HEK293 (cell line): Measurements from ENCODE around the gene FAH.

Experiments used
- CTCF ChIA-PET: fragments of 350-600 bp; formaldehyde crosslinking; extraction: SDS; loops from one replicate; lab custom pipeline; 2021; ENCODE audit warnings: antibody characterized with exemption; lab: Yijun Ruan, JAX
- POLR2A ChIA-PET: fragments of 300-600 bp; formaldehyde crosslinking; extraction: SDS; loops from one replicate; lab custom pipeline; 2020; ENCODE audit warnings: antibody characterized with exemption, inconsistent platforms; lab: Yijun Ruan, JAX
- H3K27ac ChIP-seq: fragments of 200-500 bp; sonication (Bioruptor generic); 2 replicates; pipeline ENCODE4 v1.5.1; 2014; ENCODE audit warnings: low read depth, low read length, control low read depth, inconsistent platforms; ENCODE audit errors: extremely low read depth
- H3K36me3 ChIP-seq, 2 experiments: fragments of 200-500 bp in 1 of 2; sonication (Bioruptor generic) in 1 of 2; 1 replicate in 1 of 2; 2 replicates in 1 of 2; pipeline ENCODE4 v1.5.1; 2014 to 2017; ENCODE audit warnings: inconsistent platforms in 2 of 2, low read length in 2 of 2; ENCODE audit not compliant: control insufficient read depth in 2 of 2, insufficient read depth in 1 of 2
- H3K4me1 ChIP-seq: fragments of 200-500 bp; sonication (Bioruptor generic); 2 replicates; pipeline ENCODE4 v1.5.1; 2014; ENCODE audit warnings: mild to moderate bottlenecking, low read length, inconsistent platforms; ENCODE audit not compliant: control insufficient read depth, insufficient read depth
- H3K4me3 ChIP-seq: 2 replicates; pipeline ENCODE4 v1.5.1; 2011; ENCODE audit warnings: low read depth, mild to moderate bottlenecking, control low read depth, low read length, moderate library complexity
- H3K9me3 ChIP-seq: fragments of 200-500 bp; sonication (Bioruptor generic); 2 replicates; pipeline ENCODE4 v1.5.1; 2014; ENCODE audit warnings: low read depth, low read length, inconsistent platforms; ENCODE audit not compliant: control insufficient read depth, insufficient read depth
- GLIS1 ChIP-seq: fragments of 450-650 bp; formaldehyde crosslinking; IDR thresholded peaks from 2 replicates; pipeline ENCODE4 v1.5.1; 2016; ENCODE audit warnings: missing biosample characterization, missing genetic modification characterization
- TCF7L2 ChIP-seq: IDR thresholded peaks from 2 replicates; pipeline ENCODE4 v1.6.1; 2011; ENCODE audit warnings: low read depth, mild to moderate bottlenecking, inconsistent platforms, low read length, moderate library complexity, borderline replicate concordance
- ZNF324 ChIP-seq: fragments of 450-650 bp; formaldehyde crosslinking; IDR thresholded peaks from 2 replicates; pipeline ENCODE4 v1.5.1; 2016; ENCODE audit warnings: missing biosample characterization, missing genetic modification characterization
- ZNF391 ChIP-seq: fragments of 450-650 bp; formaldehyde crosslinking; IDR thresholded peaks from 2 replicates; pipeline ENCODE4 v1.5.1; 2016; ENCODE audit warnings: low read depth, missing biosample characterization, missing genetic modification characterization, borderline replicate concordance
- ZNF426 ChIP-seq: fragments of 450-650 bp; formaldehyde crosslinking; IDR thresholded peaks from 2 replicates; pipeline ENCODE4 v1.5.1; 2017; ENCODE audit warnings: missing biosample characterization, missing genetic modification characterization, mild to moderate bottlenecking, inconsistent platforms, moderate library complexity
- ZNF473 ChIP-seq: fragments of 450-650 bp; formaldehyde crosslinking; IDR thresholded peaks from 2 replicates; pipeline ENCODE4 v1.5.1; 2017; ENCODE audit warnings: missing biosample characterization, missing genetic modification characterization
- ZNF510 ChIP-seq: fragments of 450-650 bp; formaldehyde crosslinking; IDR thresholded peaks from 2 replicates; pipeline ENCODE4 v1.5.1; 2018; ENCODE audit warnings: mild to moderate bottlenecking, missing genetic modification characterization, missing biosample characterization; ENCODE audit not compliant: insufficient replicate concordance
- ZNF549 ChIP-seq: fragments of 450-650 bp; IDR thresholded peaks from 2 replicates; pipeline ENCODE4 v1.5.1; 2018; ENCODE audit warnings: missing biosample characterization, missing genetic modification characterization, mild to moderate bottlenecking, inconsistent platforms, moderate library complexity
- ZXDB ChIP-seq: fragments of 450-650 bp; formaldehyde crosslinking; IDR thresholded peaks from 2 replicates; pipeline ENCODE4 v1.5.1; 2016; ENCODE audit warnings: missing biosample characterization, missing genetic modification characterization
- TF ChIP-seq, protein P1 (sequence below): fragments of 450-650 bp; formaldehyde crosslinking; conservative IDR thresholded peaks from 2 replicates; pipeline ENCODE4 v1.5.1; 2016; ENCODE audit warnings: low read depth, missing biosample characterization, missing genetic modification characterization
- TF ChIP-seq, protein P2 (sequence below): fragments of 450-650 bp; formaldehyde crosslinking; IDR thresholded peaks from 2 replicates; pipeline ENCODE4 v1.5.1; 2016; ENCODE audit warnings: missing biosample characterization, missing genetic modification characterization
- TF ChIP-seq, protein P3 (sequence below): fragments of 450-650 bp; formaldehyde crosslinking; optimal IDR thresholded peaks from 2 replicates; pipeline ENCODE3; 2016; ENCODE audit warnings: missing biosample characterization, mild to moderate bottlenecking, missing genetic modification characterization
- TF ChIP-seq, protein P4 (sequence below): fragments of 450-650 bp; formaldehyde crosslinking; IDR thresholded peaks from 2 replicates; pipeline ENCODE4 v1.5.1; 2016; ENCODE audit warnings: missing biosample characterization, missing genetic modification characterization
- TF ChIP-seq, protein P5 (sequence below): fragments of 450-650 bp; formaldehyde crosslinking; IDR thresholded peaks from 2 replicates; pipeline ENCODE4 v1.5.1; 2016; ENCODE audit warnings: missing biosample characterization, missing genetic modification characterization, low read depth
- TF ChIP-seq, protein P6 (sequence below): fragments of 450-650 bp; formaldehyde crosslinking; IDR thresholded peaks from 2 replicates; pipeline ENCODE4 v1.5.1; 2017; ENCODE audit warnings: missing biosample characterization, missing genetic modification characterization
- TF ChIP-seq, protein P7 (sequence below): fragments of 450-650 bp; formaldehyde crosslinking; IDR thresholded peaks from 2 replicates; pipeline ENCODE4 v1.5.1; 2017; ENCODE audit warnings: missing biosample characterization, missing genetic modification characterization

Gene FAH

DNA sequence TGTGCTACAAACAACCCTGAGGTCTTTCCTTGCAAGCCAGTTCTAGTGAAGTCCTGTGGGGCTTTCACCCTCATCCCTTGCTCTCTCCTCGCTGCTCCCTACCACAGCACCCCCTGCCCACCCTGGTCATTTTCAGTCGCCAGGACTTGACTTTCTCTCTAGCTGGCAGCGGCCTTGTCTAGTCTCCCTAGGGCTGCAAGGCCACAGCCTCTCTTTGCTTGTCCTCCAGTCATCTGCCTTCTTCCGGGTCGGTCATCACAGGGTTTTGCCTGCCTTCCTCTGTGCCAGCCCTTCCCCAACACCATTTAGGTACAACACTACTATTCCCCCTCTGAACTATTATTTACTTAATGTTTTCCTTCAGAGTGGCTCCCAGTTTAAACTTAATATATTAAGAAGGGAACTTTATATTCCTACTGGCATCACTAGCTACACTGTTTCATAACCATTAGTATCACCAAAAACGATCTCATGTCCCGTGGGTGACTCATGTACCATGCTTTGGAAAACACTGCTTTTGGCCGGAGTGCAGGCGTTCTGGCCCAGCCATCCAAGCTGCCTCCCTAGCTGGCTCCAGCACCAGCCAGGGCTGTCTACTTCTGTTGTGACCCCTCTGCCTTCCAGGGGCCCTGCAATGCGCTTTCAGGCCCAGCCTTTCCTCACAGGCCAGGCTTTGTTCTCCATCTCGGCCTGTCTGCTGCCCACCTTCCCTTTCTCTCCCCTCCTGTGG, 21.4 kb downstream of the FAH start (continued):
- TF ChIP-seq, protein P1, sequence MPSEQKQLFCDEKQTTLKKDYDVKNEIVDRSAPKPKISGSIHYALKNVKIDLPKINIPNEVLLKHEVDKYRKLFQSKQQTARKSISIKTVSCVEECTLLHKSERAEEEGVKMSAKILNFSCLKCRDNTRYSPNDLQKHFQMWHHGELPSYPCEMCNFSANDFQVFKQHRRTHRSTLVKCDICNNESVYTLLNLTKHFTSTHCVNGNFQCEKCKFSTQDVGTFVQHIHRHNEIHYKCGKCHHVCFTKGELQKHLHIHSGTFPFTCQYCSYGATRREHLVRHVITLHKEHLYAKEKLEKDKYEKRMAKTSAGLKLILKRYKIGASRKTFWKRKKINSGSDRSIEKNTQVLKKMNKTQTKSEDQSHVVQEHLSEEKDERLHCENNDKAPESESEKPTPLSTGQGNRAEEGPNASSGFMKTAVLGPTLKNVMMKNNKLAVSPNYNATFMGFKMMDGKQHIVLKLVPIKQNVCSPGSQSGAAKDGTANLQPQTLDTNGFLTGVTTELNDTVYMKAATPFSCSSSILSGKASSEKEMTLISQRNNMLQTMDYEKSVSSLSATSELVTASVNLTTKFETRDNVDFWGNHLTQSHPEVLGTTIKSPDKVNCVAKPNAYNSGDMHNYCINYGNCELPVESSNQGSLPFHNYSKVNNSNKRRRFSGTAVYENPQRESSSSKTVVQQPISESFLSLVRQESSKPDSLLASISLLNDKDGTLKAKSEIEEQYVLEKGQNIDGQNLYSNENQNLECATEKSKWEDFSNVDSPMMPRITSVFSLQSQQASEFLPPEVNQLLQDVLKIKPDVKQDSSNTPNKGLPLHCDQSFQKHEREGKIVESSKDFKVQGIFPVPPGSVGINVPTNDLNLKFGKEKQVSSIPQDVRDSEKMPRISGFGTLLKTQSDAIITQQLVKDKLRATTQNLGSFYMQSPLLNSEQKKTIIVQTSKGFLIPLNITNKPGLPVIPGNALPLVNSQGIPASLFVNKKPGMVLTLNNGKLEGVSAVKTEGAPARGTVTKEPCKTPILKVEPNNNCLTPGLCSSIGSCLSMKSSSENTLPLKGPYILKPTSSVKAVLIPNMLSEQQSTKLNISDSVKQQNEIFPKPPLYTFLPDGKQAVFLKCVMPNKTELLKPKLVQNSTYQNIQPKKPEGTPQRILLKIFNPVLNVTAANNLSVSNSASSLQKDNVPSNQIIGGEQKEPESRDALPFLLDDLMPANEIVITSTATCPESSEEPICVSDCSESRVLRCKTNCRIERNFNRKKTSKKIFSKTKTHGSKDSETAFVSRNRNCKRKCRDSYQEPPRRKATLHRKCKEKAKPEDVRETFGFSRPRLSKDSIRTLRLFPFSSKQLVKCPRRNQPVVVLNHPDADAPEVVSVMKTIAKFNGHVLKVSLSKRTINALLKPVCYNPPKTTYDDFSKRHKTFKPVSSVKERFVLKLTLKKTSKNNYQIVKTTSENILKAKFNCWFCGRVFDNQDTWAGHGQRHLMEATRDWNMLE (tag by site-specific recombination) = no peak
- TF ChIP-seq TCF7L2 (no peak), ZNF426 (tag by site-specific recombination) (no peak), ZNF324 (tag by site-specific recombination) (no peak), ZNF473 (tag by site-specific recombination) (no peak)
- TF ChIP-seq, protein P2, sequence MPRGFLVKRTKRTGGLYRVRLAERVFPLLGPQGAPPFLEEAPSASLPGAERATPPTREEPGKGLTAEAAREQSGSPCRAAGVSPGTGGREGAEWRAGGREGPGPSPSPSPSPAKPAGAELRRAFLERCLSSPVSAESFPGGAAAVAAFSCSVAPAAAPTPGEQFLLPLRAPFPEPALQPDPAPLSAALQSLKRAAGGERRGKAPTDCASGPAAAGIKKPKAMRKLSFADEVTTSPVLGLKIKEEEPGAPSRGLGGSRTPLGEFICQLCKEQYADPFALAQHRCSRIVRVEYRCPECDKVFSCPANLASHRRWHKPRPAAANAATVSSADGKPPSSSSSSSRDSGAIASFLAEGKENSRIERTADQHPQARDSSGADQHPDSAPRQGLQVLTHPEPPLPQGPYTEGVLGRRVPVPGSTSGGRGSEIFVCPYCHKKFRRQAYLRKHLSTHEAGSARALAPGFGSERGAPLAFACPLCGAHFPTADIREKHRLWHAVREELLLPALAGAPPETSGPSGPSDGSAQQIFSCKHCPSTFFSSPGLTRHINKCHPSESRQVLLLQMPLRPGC = no peak
- TF ChIP-seq, protein P3, sequence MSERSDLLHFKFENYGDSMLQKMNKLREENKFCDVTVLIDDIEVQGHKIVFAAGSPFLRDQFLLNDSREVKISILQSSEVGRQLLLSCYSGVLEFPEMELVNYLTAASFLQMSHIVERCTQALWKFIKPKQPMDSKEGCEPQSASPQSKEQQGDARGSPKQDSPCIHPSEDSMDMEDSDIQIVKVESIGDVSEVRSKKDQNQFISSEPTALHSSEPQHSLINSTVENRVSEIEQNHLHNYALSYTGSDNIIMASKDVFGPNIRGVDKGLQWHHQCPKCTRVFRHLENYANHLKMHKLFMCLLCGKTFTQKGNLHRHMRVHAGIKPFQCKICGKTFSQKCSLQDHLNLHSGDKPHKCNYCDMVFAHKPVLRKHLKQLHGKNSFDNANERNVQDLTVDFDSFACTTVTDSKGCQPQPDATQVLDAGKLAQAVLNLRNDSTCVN (tag by site-specific recombination) = no peak

DNA sequence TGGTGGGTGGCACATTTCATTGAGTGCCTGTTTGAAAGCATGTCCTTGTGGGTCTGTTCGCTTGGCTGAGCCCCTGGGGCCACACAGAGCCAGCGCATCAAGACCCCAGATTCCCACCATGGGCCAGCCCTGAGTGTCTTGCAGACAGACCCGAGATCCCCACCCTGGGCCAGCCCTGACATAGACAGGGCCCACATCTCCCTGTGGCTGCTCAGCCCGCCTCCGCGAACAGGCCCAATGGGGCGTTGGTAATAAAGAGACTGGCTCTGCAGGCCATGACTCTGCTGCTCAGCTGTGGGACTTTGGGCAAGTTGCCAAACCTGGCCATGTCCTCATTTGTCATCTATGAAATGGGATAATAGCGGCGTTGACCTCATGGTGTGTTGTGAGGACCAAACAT, 22.6 kb downstream of the FAH start:
- Histone ChIP-seq H3K9me3 (no peaks in the 10 kb centered on the region), H3K36me3 (peaks cover 0 to 33% of the 10 kb centered on the region in 2 experiments; a peak in 2 of 3 replicates), H3K4me3 (no peak overlapping the region), H3K4me1 (no peaks in the 10 kb centered on the region), H3K27ac (no peak overlapping the region)
- ChIA-PET POLR2A (interaction anchor here (1.2 kb wide), 1 partner anchor 117 kb away, joined by 4 read pairs; the partner anchor contains the start of gene ZFAND6), CTCF (interaction anchor here (0.7 kb wide), 1 partner anchor 11 kb away, joined by 3 read pairs; no protein-coding TSS in a partner anchor)
- TF ChIP-seq ZNF391 (tag by site-specific recombination) = no peak
- TF ChIP-seq, protein P4, sequence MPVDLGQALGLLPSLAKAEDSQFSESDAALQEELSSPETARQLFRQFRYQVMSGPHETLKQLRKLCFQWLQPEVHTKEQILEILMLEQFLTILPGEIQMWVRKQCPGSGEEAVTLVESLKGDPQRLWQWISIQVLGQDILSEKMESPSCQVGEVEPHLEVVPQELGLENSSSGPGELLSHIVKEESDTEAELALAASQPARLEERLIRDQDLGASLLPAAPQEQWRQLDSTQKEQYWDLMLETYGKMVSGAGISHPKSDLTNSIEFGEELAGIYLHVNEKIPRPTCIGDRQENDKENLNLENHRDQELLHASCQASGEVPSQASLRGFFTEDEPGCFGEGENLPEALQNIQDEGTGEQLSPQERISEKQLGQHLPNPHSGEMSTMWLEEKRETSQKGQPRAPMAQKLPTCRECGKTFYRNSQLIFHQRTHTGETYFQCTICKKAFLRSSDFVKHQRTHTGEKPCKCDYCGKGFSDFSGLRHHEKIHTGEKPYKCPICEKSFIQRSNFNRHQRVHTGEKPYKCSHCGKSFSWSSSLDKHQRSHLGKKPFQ (tag by site-specific recombination) = no peak
- TF ChIP-seq, protein P5, sequence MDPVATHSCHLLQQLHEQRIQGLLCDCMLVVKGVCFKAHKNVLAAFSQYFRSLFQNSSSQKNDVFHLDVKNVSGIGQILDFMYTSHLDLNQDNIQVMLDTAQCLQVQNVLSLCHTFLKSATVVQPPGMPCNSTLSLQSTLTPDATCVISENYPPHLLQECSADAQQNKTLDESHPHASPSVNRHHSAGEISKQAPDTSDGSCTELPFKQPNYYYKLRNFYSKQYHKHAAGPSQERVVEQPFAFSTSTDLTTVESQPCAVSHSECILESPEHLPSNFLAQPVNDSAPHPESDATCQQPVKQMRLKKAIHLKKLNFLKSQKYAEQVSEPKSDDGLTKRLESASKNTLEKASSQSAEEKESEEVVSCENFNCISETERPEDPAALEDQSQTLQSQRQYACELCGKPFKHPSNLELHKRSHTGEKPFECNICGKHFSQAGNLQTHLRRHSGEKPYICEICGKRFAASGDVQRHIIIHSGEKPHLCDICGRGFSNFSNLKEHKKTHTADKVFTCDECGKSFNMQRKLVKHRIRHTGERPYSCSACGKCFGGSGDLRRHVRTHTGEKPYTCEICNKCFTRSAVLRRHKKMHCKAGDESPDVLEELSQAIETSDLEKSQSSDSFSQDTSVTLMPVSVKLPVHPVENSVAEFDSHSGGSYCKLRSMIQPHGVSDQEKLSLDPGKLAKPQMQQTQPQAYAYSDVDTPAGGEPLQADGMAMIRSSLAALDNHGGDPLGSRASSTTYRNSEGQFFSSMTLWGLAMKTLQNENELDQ (tag by site-specific recombination) = no peak
- TF ChIP-seq, protein P6, sequence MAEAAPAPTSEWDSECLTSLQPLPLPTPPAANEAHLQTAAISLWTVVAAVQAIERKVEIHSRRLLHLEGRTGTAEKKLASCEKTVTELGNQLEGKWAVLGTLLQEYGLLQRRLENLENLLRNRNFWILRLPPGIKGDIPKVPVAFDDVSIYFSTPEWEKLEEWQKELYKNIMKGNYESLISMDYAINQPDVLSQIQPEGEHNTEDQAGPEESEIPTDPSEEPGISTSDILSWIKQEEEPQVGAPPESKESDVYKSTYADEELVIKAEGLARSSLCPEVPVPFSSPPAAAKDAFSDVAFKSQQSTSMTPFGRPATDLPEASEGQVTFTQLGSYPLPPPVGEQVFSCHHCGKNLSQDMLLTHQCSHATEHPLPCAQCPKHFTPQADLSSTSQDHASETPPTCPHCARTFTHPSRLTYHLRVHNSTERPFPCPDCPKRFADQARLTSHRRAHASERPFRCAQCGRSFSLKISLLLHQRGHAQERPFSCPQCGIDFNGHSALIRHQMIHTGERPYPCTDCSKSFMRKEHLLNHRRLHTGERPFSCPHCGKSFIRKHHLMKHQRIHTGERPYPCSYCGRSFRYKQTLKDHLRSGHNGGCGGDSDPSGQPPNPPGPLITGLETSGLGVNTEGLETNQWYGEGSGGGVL (tag by site-specific recombination) = no peak
- no peak for TF ChIP-seq GLIS1 (tag by site-specific recombination)
- TF ChIP-seq, protein P7, sequence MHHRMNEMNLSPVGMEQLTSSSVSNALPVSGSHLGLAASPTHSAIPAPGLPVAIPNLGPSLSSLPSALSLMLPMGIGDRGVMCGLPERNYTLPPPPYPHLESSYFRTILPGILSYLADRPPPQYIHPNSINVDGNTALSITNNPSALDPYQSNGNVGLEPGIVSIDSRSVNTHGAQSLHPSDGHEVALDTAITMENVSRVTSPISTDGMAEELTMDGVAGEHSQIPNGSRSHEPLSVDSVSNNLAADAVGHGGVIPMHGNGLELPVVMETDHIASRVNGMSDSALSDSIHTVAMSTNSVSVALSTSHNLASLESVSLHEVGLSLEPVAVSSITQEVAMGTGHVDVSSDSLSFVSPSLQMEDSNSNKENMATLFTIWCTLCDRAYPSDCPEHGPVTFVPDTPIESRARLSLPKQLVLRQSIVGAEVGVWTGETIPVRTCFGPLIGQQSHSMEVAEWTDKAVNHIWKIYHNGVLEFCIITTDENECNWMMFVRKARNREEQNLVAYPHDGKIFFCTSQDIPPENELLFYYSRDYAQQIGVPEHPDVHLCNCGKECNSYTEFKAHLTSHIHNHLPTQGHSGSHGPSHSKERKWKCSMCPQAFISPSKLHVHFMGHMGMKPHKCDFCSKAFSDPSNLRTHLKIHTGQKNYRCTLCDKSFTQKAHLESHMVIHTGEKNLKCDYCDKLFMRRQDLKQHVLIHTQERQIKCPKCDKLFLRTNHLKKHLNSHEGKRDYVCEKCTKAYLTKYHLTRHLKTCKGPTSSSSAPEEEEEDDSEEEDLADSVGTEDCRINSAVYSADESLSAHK (tag by site-specific recombination) = no peak
- TF ChIP-seq ZXDB (tag by site-specific recombination) = no peak
- no peak for TF ChIP-seq ZNF510 (tag by site-specific recombination)
- TF ChIP-seq ZNF549 (tag by site-specific recombination) = no peak
